ENCODE data around the gene BRI3BP. TPM values are rescaled to one million over a fixed set of nuclear protein-coding genes. Genes with fewer than 3 reads are reported as not detected.

Gene BRI3BP
- total and polyA plus RNA-seq, 7 donors = 1.3 to 22.1 (median 2.9) TPM

DNA sequence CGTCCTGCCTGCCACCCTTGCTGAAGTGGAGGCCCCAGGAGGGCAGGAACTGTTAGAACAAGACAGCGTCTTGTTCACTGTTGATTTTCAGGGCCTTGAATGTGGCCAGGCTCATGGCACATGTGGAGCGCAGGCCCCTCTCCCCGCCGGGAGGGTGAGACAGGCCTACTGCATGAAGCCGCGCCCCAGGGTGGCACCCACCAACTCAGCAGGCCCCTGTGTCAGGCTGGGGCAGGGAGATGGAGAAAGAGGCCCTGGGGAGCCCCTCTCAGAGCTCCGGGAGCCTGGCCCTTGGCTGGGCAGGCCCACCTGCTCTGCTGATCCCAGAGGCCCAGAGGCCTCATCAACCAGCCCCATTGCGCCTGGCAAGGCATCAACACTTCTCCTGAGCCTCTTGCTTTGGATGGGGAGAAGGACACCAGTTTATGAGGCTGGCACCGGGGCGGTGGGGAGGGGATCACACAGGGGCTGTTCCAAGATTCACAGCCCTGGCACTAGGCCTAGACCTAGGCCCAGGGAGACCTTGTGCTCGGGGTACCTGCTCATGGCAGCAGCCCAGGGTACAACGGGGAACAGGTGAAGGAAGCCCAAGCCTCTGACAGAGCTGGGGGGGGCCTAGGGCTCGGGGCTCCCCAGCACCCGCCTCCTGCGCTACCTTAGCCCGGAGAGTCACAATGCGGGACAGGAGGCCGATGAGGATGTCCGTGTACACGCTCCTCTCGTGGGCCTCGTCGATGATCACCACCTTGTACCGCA lies 22.6 kb upstream of the BRI3BP start:
- Histone ChIP-seq H3K9me3 (no peaks in the 10 kb centered on the region), H3K4me1 (no peaks in the 10 kb centered on the region), H3K27ac (no peak overlapping the region), H3K27me3 (no peaks in the 10 kb centered on the region), H3K36me3 (peaks cover 20 to 95% (median 47%) of the 10 kb centered on the region in 4 donors), H3K4me3 (no peak overlapping the region)
- no peak for TF ChIP-seq POLR2A (IDR thresholded peaks at IDR 0.05)
- TF ChIP-seq EP300 (IDR thresholded peaks at IDR 0.05) = no peak
- TF ChIP-seq, protein P1, sequence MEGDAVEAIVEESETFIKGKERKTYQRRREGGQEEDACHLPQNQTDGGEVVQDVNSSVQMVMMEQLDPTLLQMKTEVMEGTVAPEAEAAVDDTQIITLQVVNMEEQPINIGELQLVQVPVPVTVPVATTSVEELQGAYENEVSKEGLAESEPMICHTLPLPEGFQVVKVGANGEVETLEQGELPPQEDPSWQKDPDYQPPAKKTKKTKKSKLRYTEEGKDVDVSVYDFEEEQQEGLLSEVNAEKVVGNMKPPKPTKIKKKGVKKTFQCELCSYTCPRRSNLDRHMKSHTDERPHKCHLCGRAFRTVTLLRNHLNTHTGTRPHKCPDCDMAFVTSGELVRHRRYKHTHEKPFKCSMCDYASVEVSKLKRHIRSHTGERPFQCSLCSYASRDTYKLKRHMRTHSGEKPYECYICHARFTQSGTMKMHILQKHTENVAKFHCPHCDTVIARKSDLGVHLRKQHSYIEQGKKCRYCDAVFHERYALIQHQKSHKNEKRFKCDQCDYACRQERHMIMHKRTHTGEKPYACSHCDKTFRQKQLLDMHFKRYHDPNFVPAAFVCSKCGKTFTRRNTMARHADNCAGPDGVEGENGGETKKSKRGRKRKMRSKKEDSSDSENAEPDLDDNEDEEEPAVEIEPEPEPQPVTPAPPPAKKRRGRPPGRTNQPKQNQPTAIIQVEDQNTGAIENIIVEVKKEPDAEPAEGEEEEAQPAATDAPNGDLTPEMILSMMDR (IDR thresholded peaks at IDR 0.05) = no peak
- no peak for TF ChIP-seq POLR2AphosphoS5 (IDR thresholded peaks at IDR 0.05)
- intact Hi-C loops (cut with DNase I) = no loop called here
- no peak for DNase-seq
- 93 to 97% methylated on average over 25 of the region's 25 CpGs for WGBS, 2 donors

DNA sequence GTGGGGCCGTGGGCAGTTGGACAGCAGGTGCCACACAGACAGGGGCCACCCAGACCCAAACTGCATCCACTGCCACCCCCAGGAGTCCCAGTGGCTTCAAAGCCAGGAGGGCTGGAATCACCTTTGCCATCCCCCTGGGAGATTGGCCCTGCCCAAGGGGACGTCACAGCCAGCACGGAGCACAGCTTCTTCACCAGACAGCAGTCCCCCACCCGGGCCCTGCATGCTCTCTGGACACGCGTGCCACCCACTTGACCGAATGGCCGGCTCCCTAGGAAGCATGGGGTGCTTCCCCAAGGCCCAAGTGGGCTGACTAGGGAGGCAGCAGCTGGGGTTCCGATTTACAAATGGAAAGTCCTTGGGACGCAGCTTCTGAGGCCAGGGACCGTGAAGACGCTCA lies 21.8 kb upstream of the BRI3BP start:
- intact Hi-C loops (cut with DNase I) = no loop called here
- no peak for DNase-seq
- TF ChIP-seq POLR2AphosphoS5 (IDR thresholded peaks at IDR 0.05) (no peak), EP300 (IDR thresholded peaks at IDR 0.05) (no peak), POLR2A (IDR thresholded peaks at IDR 0.05) (no peak)
- TF ChIP-seq, protein P1 (IDR thresholded peaks at IDR 0.05) = no peak
- Histone ChIP-seq H3K4me1 (no peaks in the 10 kb centered on the region), H3K27me3 (no peaks in the 10 kb centered on the region), H3K36me3 (peaks cover 20 to 95% (median 50%) of the 10 kb centered on the region in 4 donors), H3K9me3 (no peaks in the 10 kb centered on the region), H3K27ac (no peak overlapping the region), H3K4me3 (no peak overlapping the region)
- 87 to 95% methylated on average over 12 of the region's 12 CpGs for WGBS, 2 donors

DNA sequence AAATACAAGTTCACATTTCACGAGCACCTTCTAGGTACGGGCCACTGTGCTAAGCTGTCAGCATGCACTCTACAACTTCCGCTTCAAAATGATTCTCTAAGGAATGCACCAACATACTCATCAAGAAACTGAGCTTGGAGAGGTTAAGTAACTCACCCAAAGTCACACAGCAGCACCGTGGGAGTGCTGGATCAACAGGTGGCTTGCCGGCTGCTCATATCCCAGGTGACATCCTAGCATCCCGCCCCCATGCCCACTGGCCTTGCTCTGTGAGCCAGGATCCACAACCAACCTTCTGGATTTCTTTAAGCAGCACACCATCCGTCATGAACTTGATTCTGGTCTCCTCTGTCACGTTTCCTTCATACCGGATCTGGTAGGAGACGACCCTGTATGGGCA lies 21.2 kb upstream of the BRI3BP start:
- Histone ChIP-seq H3K27me3 (no peaks in the 10 kb centered on the region), H3K36me3 (peaks cover 20 to 95% (median 51%) of the 10 kb centered on the region in 4 donors), H3K4me3 (no peak overlapping the region), H3K4me1 (no peaks in the 10 kb centered on the region), H3K27ac (no peak overlapping the region), H3K9me3 (no peaks in the 10 kb centered on the region)
- WGBS, 2 donors = 90 to 91% methylated on average over 10 of the region's 10 CpGs
- intact Hi-C loops (cut with DNase I) = no loop called here
- DNase-seq = no peak
- no peak for TF ChIP-seq EP300 (IDR thresholded peaks at IDR 0.05)
- no peak for TF ChIP-seq POLR2A (IDR thresholded peaks at IDR 0.05)
- TF ChIP-seq, protein P1 (IDR thresholded peaks at IDR 0.05) = no peak
- TF ChIP-seq POLR2AphosphoS5 (IDR thresholded peaks at IDR 0.05) = no peak

DNA sequence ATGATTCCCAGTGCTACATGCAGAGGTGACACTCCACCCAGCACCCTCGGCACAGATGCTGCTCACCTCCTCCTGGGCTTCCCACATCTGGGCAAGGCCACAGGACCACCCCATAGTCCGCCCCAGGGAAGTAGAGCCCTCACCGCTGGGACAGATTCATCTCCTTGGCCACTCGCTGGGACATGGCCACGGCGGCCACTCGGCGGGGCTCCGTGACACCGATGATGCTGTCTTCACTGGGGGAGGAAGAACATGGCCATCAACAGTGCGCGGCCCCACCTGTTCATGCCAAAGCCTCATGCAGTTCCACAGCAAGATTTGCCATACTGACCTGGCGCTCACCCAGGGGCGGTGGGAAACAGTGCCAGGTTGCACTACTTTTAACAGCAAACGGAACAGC lies 18.2 kb upstream of the BRI3BP start:
- TF ChIP-seq POLR2AphosphoS5 (IDR thresholded peaks at IDR 0.05) (no peak), POLR2A (IDR thresholded peaks at IDR 0.05) (no peak), EP300 (IDR thresholded peaks at IDR 0.05) (no peak)
- TF ChIP-seq, protein P1 (IDR thresholded peaks at IDR 0.05) = no peak
- Histone ChIP-seq H3K27ac (no peak overlapping the region), H3K36me3 (peaks cover 14 to 90% (median 55%) of the 10 kb centered on the region in 4 donors), H3K9me3 (no peaks in the 10 kb centered on the region), H3K4me3 (no peak overlapping the region), H3K4me1 (no peaks in the 10 kb centered on the region), H3K27me3 (no peaks in the 10 kb centered on the region)
- DNase-seq = no peak
- WGBS, 2 donors = 98% methylated on average over 15 of the region's 15 CpGs
- intact Hi-C loops (cut with DNase I) = no loop called here

All from sigmoid colon (tissue), 7 donors.